ENCODE results near the gene TRIM38. TPM values are rescaled to one million over a fixed set of nuclear protein-coding genes. Genes with fewer than 3 reads are reported as not detected.
A peak's percentile ranks its signal among the peaks of the same experiment; 100 is the strongest.

Gene TRIM38
- total and polyA plus RNA-seq, 2 of the 13 experiments (the other 11 are each of a cell fraction or from before 2014, with no cell fraction given), result 2.5 to 3.1 TPM

- TF ChIP-seq ZUFSP (CRISPR knock-in tag; IDR thresholded peaks at IDR 0.05; ENCODE audit: borderline replicate concordance) (no peak; the same call in 1 of the 2 replicates), FOXK2 (IDR thresholded peaks at IDR 0.05) (no peak), CHD4 (IDR thresholded peaks at IDR 0.05; ENCODE audit: borderline replicate concordance, low read length) (no peak), CENPT (CRISPR knock-in tag; IDR thresholded peaks at IDR 0.05; ENCODE audit: low read depth) (peak; percentile 89; the same call in 1 of the 2 replicates), ZNF850 (CRISPR knock-in tag; conservative IDR thresholded peaks at IDR 0.05) (no peak; the same call in 1 of the 2 replicates), NR2F2 (IDR thresholded peaks at IDR 0.05; ENCODE audit: borderline replicate concordance, low read depth) (peak; percentile 81; the same call in 1 of the 2 replicates), RFX3 (CRISPR knock-in tag; IDR thresholded peaks at IDR 0.05) (no peak), FOXJ3 (CRISPR knock-in tag; IDR thresholded peaks at IDR 0.05; ENCODE audit: borderline replicate concordance) (no peak; the same call in none of the 2 replicates), ZNF432 (CRISPR knock-in tag; IDR thresholded peaks at IDR 0.05; ENCODE audit: borderline replicate concordance) (no peak), HIVEP1 (CRISPR knock-in tag; IDR thresholded peaks at IDR 0.05) (peak; percentile 65; the same call in 1 of the 2 replicates), ATF2 (CRISPR knock-in tag; IDR thresholded peaks at IDR 0.05) (peak; percentile 99), ZNF800 (CRISPR knock-in tag; IDR thresholded peaks at IDR 0.05) (peak; percentile 86), ZNF232 (CRISPR knock-in tag; IDR thresholded peaks at IDR 0.05; ENCODE audit: borderline replicate concordance) (peak; percentile 91), ZBTB37 (CRISPR knock-in tag; IDR thresholded peaks at IDR 0.05) (0 out of 2 replicates have a peak, but pooled peaks have one; percentile 41), ZNF235 (CRISPR knock-in tag; IDR thresholded peaks at IDR 0.05; ENCODE audit: borderline replicate concordance) (peak; percentile 68; the same call in 1 of the 2 replicates), ZC3H13 (CRISPR knock-in tag; IDR thresholded peaks at IDR 0.05) (peak; percentile 98)
These were observed 69.2 kb downstream of the TRIM38 start (continued) for GRCh38 chr6:26031595-26032339.
